Astrocyte of the spinal cord (primary cell): ENCODE results near the gene TRIOBP.

Experiments used
- DNase-seq: peaks from one replicate; pipeline ENCODE4 v3.0.0; 2011; ENCODE audit warnings: low read depth, low spot score
- H3K4me3 ChIP-seq: 2 replicates; pipeline ENCODE4 v1.5.1; 2011; ENCODE audit warnings: low read depth, mild to moderate bottlenecking, low read length, moderate library complexity
- CTCF ChIP-seq: IDR thresholded peaks from 2 replicates; pipeline ENCODE4 v1.5.1; 2012; ENCODE audit warnings: low read depth, mild to moderate bottlenecking, low read length, inconsistent platforms
- in situ Hi-C: cut with HindIII; loops from 2 replicates; pipeline ENCODE4 v1.10.0; 2017; ENCODE audit warnings: low sequenced_read_pairs

The TRIOBP gene

DNA sequence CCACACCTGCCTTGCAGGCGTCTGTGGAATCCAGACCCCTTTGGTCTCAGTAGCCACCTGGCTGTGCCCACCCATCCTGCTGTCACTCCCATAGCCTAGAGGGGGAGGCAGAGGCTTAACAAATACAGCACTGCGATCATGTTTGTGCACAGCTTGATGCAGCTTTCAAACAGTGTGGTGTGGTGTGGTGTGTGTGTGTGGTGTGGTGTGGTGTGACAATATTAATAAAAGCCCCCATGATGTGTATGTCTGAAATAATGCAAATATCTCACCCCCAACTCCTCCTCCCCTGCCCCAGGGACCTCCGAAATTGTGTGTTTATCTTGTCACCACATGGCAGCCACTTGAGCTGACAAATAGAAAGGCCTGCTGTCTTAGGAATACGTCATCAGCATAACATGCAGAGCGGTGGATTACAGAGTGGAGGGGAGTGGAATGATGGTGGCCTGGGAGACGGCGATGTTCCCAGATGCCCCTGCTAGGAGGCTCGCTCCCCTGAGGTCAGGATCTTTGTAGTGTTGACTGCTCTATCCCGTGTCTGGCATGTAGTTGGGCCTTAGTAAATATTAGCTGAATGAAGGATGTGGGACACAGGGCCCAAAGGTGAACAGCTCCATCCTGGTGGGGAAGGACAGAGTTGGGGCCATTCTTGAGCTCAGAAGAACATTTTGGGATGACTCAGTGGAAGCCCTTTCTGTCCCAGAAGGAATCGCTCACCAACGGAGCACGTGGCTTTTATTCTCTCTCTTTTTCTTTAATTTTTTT lies 35.5 kb upstream of the TRIOBP start:
- in situ Hi-C loops = no loop called here
- no peak overlapping the region for H3K4me3 ChIP-seq
- DNase-seq = peak; percentile 77
- TF ChIP-seq CTCF = peak; percentile 70

GRCh38 chr22:37662039-37662438 lies 34.8 kb upstream of the TRIOBP start:
- no peak overlapping the region for H3K4me3 ChIP-seq
- no peak for DNase-seq
- no peak for TF ChIP-seq CTCF
- in situ Hi-C loops = no loop called here

DNA sequence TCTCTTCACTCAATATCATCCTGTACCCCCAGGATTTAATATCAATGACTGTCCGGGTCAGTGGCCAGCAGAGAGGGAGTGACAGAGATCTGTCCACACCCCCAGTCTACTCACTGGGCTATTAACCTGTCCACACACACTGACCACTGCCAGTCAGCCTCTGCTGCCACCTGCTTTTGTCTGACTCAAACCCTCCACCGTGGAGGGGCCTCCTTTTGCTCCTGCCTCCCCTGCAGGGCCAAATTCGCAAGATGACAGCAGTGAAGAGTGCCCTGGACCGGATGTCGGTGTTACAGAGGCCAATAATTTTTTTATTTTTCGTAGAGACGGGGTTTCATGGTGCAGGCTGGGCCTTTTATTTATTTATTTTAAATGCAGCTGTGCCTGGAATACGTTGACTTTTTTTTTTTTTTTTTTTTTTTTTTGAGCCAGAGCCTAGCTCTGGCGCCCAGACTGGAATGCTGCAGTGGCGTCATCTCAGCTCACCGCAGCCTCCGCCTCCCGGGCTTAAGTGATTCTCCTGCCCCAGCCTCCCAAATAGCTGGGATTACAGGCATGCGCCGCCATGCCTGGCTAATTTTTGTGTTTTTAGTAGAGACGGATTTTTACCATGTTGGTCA lies 33.2 kb upstream of the TRIOBP start:
- in situ Hi-C loops = no loop called here
- TF ChIP-seq CTCF = no peak
- no peak for DNase-seq
- H3K4me3 ChIP-seq = no peak overlapping the region

- in situ Hi-C loops = no loop called here
- DNase-seq = no peak
- TF ChIP-seq CTCF = no peak
- no peak overlapping the region for H3K4me3 ChIP-seq
Observed at GRCh38 chr22:37664249-37665101, 32.4 kb upstream of the TRIOBP start.

DNA sequence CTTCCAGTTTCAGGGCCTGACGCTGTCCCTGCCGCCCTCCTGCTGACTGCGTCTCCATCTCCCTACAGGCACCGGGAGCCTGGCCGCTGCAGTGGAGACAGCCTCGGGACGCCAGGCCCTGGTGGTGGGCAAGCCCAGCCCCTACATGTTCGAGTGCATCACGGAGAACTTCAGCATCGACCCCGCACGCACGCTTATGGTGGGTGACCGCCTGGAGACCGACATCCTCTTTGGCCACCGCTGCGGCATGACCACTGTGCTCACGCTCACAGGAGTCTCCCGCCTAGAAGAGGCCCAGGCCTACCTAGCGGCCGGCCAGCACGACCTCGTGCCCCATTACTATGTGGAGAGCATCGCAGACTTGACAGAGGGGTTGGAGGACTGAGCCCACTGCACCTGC lies 31.4 kb upstream of the TRIOBP start:
- in situ Hi-C loops = no loop called here
- TF ChIP-seq CTCF = no peak
- no peak overlapping the region for H3K4me3 ChIP-seq

DNA sequence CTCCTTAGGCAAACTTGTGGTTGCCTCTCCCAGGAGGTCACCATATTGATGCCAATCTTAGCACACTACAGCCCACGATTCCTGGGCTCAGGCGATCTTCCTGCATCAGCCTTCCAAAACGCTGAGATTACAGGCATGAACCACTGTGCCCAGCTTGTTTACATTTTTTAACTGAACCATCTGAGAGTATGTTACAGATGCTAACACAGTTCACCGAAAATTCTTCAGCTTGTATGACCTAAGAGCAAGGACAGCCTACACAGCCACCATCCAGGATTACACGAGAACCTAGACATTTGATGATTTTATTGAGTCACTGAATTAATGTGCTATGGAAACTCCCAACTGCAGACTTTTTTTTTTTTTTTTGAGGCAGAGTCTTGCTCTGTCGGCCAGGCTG lies 27.3 kb upstream of the TRIOBP start:
- no peak overlapping the region for H3K4me3 ChIP-seq
- in situ Hi-C loops = no loop called here
- no peak for DNase-seq
- TF ChIP-seq CTCF = no peak

More for the DNA sequence above, 31.4 kb upstream of the TRIOBP start:
- no peak for DNase-seq
